ENCODE data around the gene SUSD4.

Gene SUSD4

DNA sequence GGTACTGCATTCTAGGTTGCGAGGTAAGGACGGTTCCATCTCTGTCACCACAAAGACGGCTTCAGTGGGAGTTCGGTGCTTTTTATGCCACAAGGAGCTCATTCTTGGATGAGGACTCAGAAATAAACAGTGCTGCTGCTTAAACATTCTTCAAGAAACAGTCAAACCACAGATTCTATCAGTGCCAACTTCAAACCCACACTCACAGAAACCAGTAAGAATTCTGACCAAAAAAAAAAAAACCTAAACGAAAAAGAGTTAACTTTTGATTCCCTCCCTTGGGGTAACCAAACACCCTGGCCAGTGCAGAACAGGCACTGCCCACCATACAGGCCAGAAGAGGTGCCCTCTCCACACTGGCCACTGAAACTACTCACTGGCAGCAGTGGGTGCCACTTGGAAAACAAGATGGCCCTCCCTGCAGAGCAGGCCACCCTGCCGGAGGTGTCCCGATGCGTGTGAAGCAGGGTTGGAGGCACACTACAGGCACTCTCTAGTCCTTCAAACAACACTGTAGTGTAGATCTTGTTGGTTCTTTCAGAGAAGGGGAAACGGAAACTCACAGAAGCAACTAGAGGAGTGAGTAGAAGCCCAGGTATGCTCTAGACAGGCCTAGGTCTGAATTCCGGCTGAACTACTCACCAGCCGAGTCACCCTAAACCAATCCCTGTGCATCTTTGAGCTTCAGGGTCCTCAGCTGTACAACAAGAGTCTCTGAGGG lies 133.7 kb downstream of the SUSD4 start:
- DNase-seq (ENCODE audit: low read depth): peak; percentile 71

GRCh38 chr1:223229756-223230155 lies 134.2 kb downstream of the SUSD4 start:
- DNase-seq (ENCODE audit: low read depth): no peak

DNA sequence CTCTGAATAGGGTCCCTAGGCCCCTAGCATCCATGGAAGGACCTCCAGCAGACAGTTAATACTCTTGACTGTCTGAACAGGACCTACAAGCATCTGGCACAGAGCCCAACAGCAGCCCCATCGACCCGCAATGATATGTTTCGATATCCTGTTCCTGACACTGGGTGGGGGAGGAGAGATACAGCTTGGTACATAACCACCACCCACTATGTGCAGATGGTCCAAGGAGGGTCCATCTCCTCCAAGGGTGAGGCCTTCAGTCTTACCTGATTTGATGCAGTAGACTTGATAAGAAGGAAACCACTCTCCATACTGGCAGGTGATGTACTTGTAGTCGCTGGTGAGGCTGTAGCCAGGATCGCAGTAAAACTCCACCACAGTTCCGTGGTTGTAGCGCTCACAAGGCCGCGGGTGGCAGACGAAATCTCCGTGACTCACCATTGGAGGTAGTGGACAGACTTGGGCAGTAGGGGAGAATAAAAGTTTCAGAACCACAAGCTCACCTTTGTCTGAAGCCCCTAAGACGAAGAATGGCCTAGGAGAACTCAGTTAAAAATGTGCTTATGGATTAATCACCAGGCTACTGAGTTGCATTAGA lies 134.9 kb downstream of the SUSD4 start:
- DNase-seq (ENCODE audit: low read depth): no peak

DNA sequence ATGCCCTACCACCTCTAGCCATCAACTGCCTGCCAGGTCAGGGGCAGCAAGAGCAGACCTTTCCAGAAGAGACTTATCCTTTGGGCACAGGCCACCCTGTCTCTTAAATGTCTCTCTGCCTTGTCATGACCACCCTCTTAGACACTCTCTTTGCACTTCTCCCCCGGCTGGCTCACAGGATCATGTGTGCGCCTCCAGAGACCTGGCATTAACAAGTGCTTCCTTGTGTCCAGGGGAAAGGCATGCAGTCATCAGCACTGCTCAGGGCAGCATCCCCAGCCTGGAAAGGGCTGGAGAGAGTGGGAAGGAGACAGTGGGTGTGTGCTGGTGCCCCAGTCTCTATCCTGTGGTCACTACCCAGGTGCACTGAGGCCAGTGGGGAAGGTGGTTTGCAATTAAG lies 135.8 kb downstream of the SUSD4 start:
- no peak for DNase-seq (ENCODE audit: low read depth)

GRCh38 chr1:223227486-223228196 lies 136.3 kb downstream of the SUSD4 start:
- no peak for DNase-seq (ENCODE audit: low read depth)

- DNase-seq (ENCODE audit: low read depth): no peak
Measured at GRCh38 chr1:223227031-223227430, 136.9 kb downstream of the SUSD4 start.

GRCh38 chr1:223226271-223226670 lies 137.7 kb downstream of the SUSD4 start:
- no peak for DNase-seq (ENCODE audit: low read depth)

GRCh38 chr1:223225481-223225880 lies 138.5 kb downstream of the SUSD4 start:
- no peak for DNase-seq (ENCODE audit: low read depth)

DNA sequence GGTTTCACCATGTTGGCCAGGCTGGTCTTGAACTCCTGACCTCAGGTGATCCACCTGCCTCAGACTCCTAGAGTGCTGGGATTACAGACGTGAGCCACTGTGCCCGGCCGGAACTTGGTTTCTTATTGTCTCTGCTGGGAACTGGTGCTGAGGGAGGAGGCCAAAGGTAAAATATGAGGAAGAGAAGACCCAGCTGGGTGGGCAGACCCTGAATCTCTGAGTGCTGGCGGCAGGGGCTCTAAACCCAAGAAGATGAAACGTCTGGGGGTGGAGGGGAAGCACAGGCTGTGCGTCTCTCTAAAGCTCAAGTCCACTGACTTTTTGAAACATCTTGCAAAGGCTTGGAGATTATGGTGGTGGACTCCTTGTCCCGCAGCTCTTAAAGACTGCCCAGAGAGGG lies 138.9 kb downstream of the SUSD4 start:
- DNase-seq (ENCODE audit: low read depth): no peak

GRCh38 chr1:223224465-223224864 lies 139.5 kb downstream of the SUSD4 start:
- DNase-seq (ENCODE audit: low read depth): no peak

- no peak for DNase-seq (ENCODE audit: low read depth)
Measured at GRCh38 chr1:223223091-223223995, 140.6 kb downstream of the SUSD4 start.

DNA sequence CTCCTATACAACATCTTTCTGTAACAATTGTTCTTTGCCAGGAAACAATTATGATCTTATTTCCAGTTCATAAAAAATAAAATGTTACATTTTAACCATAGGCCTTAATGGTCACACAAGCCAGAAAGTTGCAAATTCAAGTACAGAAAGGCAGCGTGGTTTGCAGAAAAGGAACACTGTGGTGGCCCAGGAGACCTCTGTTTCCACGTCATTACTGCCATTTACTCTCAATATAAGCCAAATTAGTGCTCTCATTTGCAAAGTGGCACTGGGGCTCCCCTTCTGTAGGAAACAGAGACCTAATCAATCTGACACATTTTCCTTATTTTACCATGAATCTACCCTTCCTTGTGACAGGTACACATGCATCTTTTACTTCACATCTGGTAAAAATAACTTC lies 141.6 kb downstream of the SUSD4 start:
- DNase-seq (ENCODE audit: low read depth): no peak

GRCh38 chr1:223221686-223222085 lies 142.3 kb downstream of the SUSD4 start:
- DNase-seq (ENCODE audit: low read depth): no peak

GRCh38 chr1:223219846-223220610 lies 143.9 kb downstream of the SUSD4 start:
- DNase-seq (ENCODE audit: low read depth): no peak

GRCh38 chr1:223219318-223219635 lies 144.7 kb downstream of the SUSD4 start:
- DNase-seq (ENCODE audit: low read depth): no peak

DNA sequence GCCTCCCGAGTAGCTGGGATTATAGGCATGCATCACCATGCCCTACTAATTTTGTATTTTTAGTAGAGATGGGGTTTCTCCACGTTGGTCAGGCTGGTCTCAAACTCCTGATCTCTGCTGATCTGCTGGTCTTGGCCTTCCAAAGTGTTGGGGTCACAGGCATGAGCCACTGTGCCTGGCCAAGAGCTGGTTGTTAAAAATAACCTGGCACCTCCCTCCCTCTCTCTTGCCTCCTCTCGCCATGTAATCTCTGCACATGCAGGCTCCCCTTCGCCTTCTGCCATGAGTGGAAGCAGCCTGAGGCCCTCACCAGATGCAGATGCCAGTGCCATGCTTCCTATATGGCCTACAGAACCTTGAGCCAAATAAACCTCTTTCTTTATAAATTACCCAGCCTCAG lies 146.2 kb downstream of the SUSD4 start:
- no peak for DNase-seq (ENCODE audit: low read depth)

DNA sequence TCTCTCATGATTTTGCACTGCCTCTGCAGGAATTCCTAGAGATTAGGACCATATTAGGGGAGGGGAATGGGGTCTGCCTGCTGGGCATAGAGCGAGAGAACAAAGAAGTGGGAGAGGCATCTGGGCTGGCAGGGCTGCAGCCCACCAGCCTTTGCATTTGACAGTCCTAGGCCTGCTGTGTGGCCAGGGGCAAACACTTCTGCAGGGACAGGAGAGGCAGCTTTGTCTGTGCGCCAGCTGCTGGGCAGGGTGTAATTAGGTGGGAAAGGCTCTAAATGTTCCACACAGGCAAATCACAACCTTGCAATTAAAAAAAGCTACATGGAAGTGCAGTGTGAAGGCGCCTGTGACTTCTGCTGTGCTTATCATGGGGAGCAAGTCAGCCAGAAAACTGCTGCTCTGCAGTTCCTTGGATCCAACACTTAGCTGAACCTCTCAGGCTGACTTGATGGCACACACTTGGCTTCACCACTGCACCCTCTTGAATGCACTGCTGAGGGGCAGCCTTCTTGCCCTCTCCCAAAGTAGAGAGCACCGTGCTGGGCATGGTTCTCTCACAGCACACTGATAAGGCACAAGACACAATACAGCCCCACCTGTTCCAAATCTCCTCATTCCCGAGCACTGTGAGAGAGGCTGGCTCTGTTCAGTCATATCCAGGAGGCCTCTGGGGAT lies 147.3 kb downstream of the SUSD4 start:
- no peak for DNase-seq (ENCODE audit: low read depth)

- no peak for DNase-seq (ENCODE audit: low read depth)
Measured at GRCh38 chr1:223216074-223216473, 147.9 kb downstream of the SUSD4 start.

DNA sequence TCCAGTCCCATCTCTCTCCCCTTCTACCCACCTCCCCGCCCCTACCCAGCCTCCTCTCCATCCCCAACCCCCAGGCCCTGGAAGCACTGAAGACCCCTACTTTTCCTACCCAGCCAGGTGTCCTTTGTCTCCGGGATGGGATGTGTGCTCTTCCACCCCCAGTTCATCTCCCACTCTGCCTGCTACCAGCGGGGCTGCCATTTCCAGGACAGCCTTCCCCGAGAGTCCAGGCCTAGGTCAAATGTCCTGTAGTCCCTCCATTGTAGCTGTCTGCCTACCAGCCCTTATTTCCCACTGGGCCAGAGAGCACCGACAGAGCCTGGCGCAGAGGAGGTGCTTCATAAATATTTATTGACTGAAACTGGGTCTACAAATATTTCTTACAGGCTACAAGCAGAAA lies 148.9 kb downstream of the SUSD4 start:
- no peak for DNase-seq (ENCODE audit: low read depth)

DNA sequence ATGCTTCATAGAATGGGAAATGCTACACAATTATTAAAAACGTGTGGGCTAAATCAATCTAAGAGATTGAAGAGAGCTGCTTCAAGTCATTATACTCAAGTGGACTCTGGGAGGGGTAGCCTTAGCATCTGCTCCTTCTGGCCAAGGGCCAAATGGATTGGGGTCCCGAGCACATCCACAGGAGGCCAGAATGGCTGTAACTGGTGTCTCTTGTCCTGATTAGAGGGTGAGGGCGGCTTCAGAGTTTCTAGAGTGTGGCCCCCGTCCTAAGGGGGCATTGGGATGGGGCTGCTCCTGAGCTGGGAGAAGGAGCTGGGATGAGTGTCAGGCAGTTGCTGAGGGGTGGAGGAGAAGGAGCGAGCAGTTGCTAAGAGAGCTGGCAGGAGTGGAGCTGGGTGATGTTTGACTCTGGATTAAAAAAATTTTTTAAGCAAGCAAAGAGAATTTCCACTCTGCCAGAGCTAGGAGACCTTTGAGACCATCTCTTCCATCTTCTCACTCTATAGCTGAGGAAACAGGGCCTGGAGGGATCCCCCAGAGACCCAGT lies 149.6 kb downstream of the SUSD4 start:
- no peak for DNase-seq (ENCODE audit: low read depth)

- no peak for DNase-seq (ENCODE audit: low read depth)
Measured at GRCh38 chr1:223212441-223212840, 151.5 kb downstream of the SUSD4 start.
